Posterior vena cava (tissue), 2 donors: ENCODE results near the gene EIF4EBP2. TPM values are rescaled to one million over a fixed set of nuclear protein-coding genes. Genes with fewer than 3 reads are reported as not detected.
A peak's percentile ranks its signal among the peaks of the same experiment; 100 is the strongest.

ENCODE experiments used
- DNase-seq: peaks from one replicate; pipeline ENCODE4 v3.0.0-alpha.2; 2020; ENCODE audit warnings: low spot score
- intact Hi-C, 2 donors: fragments of 100-400 bp; cut with DNase I; formaldehyde crosslinking; loops; one replicate each; pipeline versions ENCODE4 v1.14.1 to v1.14.2; 2022 to 2023
- total RNA-seq, 2 donors: library from RNA; stranded (reverse); fragmentation: NEBNext Ultra II Directional; extraction: Animal tissue kit (Norgen Biotek cat#: 25700); gene quantifications; one replicate each; pipeline ENCODE4 v1.2.1, GENCODE V29; 2021
- donor health status: DM: yes; HTN: yes; CAD: no.
- donor health status: DM: yes; HTN: yes; CAD: no.

EIF4EBP2 gene
- total RNA-seq, 2 donors from 2014 or later = 50.1 to 55.5 TPM

GRCh38 chr10:70374775-70375614 is 28.9 kb upstream of the EIF4EBP2 start:
- DNase-seq = no peak
- intact Hi-C loops = no loop called here

- no peak for DNase-seq
- intact Hi-C loops = no loop called here
Measured at GRCh38 chr10:70376436-70377378, 27.2 kb upstream of the EIF4EBP2 start.

GRCh38 chr10:70378122-70378521 is 25.8 kb upstream of the EIF4EBP2 start:
- no peak for DNase-seq
- intact Hi-C loops = no loop called here

- DNase-seq = no peak
- intact Hi-C loops = no loop called here
Measured at GRCh38 chr10:70379581-70380176, 24.3 kb upstream of the EIF4EBP2 start.

- intact Hi-C loops = no loop called here
Measured at GRCh38 chr10:70380350-70381135, 23.4 kb upstream of the EIF4EBP2 start.

GRCh38 chr10:70381471-70382421 is 22.2 kb upstream of the EIF4EBP2 start:
- peak; percentile 82 for DNase-seq
- intact Hi-C loops = no loop called here

More at GRCh38 chr10:70380350-70381135, 23.4 kb upstream of the EIF4EBP2 start:
- no peak for DNase-seq

GRCh38 chr10:70391654-70392053 is 12.3 kb upstream of the EIF4EBP2 start:
- no peak for DNase-seq
- intact Hi-C loops = no loop called here

GRCh38 chr10:70396140-70396539 is 7.8 kb upstream of the EIF4EBP2 start:
- DNase-seq = no peak
- intact Hi-C loops = no loop called here

GRCh38 chr10:70399177-70399576 is 4.8 kb upstream of the EIF4EBP2 start:
- no peak for DNase-seq

GRCh38 chr10:70403483-70404035 is 386 bp upstream of the EIF4EBP2 start:
- intact Hi-C loops = no loop called here
- DNase-seq = no peak

More at GRCh38 chr10:70399177-70399576, 4.8 kb upstream of the EIF4EBP2 start:
- intact Hi-C loops = no loop called here

GRCh38 chr10:70404787-70405036 is 767 bp downstream of the EIF4EBP2 start:
- DNase-seq = no peak
- intact Hi-C loops = no loop called here

- DNase-seq = peak; percentile 90
- intact Hi-C loops = no loop called here
Measured at GRCh38 chr10:70405037-70405824, 1.3 kb downstream of the EIF4EBP2 start.

- no peak for DNase-seq
- intact Hi-C loops = no loop called here
Measured at GRCh38 chr10:70409772-70410171, 5.8 kb downstream of the EIF4EBP2 start.

GRCh38 chr10:70410608-70411007 is 6.7 kb downstream of the EIF4EBP2 start:
- intact Hi-C loops = no loop called here
- DNase-seq = no peak

GRCh38 chr10:70412356-70412755 is 8.4 kb downstream of the EIF4EBP2 start:
- intact Hi-C loops = no loop called here
- DNase-seq = no peak

GRCh38 chr10:70417568-70417967 is 13.6 kb downstream of the EIF4EBP2 start:
- intact Hi-C loops = no loop called here
- no peak for DNase-seq

- intact Hi-C loops = no loop called here
- DNase-seq = no peak
Measured at GRCh38 chr10:70418229-70418628, 14.3 kb downstream of the EIF4EBP2 start.
